Endodermal cell (in vitro differentiated cells): Measurements from ENCODE around the gene PLCB1. TPM values are rescaled to one million over a fixed set of nuclear protein-coding genes. Genes with fewer than 3 reads are reported as not detected.
A peak's percentile ranks its signal among the peaks of the same experiment; 100 is the strongest.

ENCODE experiments used
- DNase-seq: peaks from one replicate; pipeline ENCODE4 v3.0.0-alpha.2; 2017
- H3K27ac ChIP-seq: 2 replicates; pipeline ENCODE4 v1.5.1; 2013; ENCODE audit warnings: mild to moderate bottlenecking, low read depth, low read length, moderate library complexity
- H3K27me3 ChIP-seq: 2 replicates; pipeline ENCODE4 v1.6.1; 2013; ENCODE audit warnings: mild to moderate bottlenecking, low read length, moderate library complexity; ENCODE audit not compliant: insufficient read depth, control insufficient read depth, poor library complexity, severe bottlenecking
- H3K36me3 ChIP-seq: 2 replicates; pipeline ENCODE4 v1.7.0; 2013; ENCODE audit warnings: mild to moderate bottlenecking, low read length, moderate library complexity; ENCODE audit not compliant: control insufficient read depth, insufficient read depth
- H3K4me1 ChIP-seq: one replicate; pipeline ENCODE4 v1.7.0; 2013; ENCODE audit warnings: low read length; ENCODE audit not compliant: control insufficient read depth, insufficient read depth
- H3K4me3 ChIP-seq: 2 replicates; pipeline ENCODE4 v1.5.1; 2013; ENCODE audit warnings: mild to moderate bottlenecking, low read length, moderate library complexity
- H3K9ac ChIP-seq: 2 replicates; pipeline ENCODE4 v1.6.1; 2013; ENCODE audit warnings: mild to moderate bottlenecking, low read length, moderate library complexity; ENCODE audit not compliant: poor library complexity, severe bottlenecking; ENCODE audit errors: extremely low read depth
- H3K9me3 ChIP-seq: 2 replicates; pipeline ENCODE4 v1.6.1; 2013; ENCODE audit warnings: mild to moderate bottlenecking, low read length, moderate library complexity; ENCODE audit not compliant: control insufficient read depth
- H3K27ac Mint-ChIP-seq: 2 replicates; pipeline ENCODE4 v1.8.0; 2020; ENCODE audit warnings: mixed read lengths
- H3K27me3 Mint-ChIP-seq: 2 replicates; pipeline ENCODE4 v1.8.0; 2021; ENCODE audit warnings: mild to moderate bottlenecking, mixed read lengths; ENCODE audit not compliant: insufficient read depth
- H3K36me3 Mint-ChIP-seq: 2 replicates; pipeline ENCODE4 v1.8.0; 2020; ENCODE audit warnings: low read depth, mixed read lengths
- H3K4me1 Mint-ChIP-seq: 2 replicates; pipeline ENCODE4 v1.8.0; 2020; ENCODE audit warnings: mixed read lengths
- H3K4me3 Mint-ChIP-seq: 2 replicates; pipeline ENCODE4 v1.8.0; 2020; ENCODE audit warnings: mild to moderate bottlenecking, moderate library complexity, mixed read lengths
- H3K9me3 Mint-ChIP-seq: 2 replicates; pipeline ENCODE4 v1.8.0; 2020; ENCODE audit warnings: mild to moderate bottlenecking, mixed read lengths
- WGBS, 2 experiments: methylation state at CpG; one replicate each; pipeline versions ENCODE4 v1.1.5 to v1.1.7; 2013; ENCODE audit warnings: missing lambda C conversion rate in 2 of 2, mixed read lengths in 1 of 2; ENCODE audit not compliant: insufficient coverage in 1 of 2, insufficient read length in 1 of 2; 5-methylcytosine and 5-hydroxymethylcytosine counted together
- total RNA-seq, 2 donors: library from RNA; stranded (reverse); fragmentation: NEBNext Ultra II Directional in 1 of 2; extraction: Animal tissue kit (Norgen Biotek cat#: 25700) in 1 of 2; gene quantifications; 2 replicates in 1 of 2; 3 replicates in 1 of 2; pipeline ENCODE4 v1.2.1, GENCODE V29; 2021
- TF ChIP-seq, protein P1 (sequence below): fragments of 200-600 bp; sonication (generic); conservative IDR thresholded peaks from 2 replicates; pipeline ENCODE4 v1.5.0; 2021; ENCODE audit warnings: antibody characterized with exemption, mild to moderate bottlenecking

Gene PLCB1
- total RNA-seq, 2 donors from 2014 or later: 15.3 to 16.5 TPM

DNA sequence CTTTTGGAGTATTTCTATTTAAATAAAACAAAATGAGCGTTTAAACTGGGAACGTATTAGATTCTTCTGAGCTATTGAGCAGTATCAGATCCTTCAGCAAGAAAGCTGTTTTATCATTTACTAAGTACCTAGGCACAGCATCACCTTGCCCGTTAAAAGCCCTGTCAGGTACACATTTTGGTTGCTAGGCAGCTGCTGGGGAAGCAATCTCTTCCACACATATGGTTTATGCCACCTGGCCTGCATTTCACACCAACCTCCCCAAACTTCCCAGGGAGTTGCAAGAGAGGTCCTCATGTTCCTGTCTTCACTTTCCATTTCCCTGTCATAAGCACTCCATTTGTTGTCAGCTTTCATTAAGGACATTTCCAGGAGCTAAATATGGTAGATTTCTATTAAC lies 400.1 kb downstream of the PLCB1 start:
- H3K36me3 ChIP-seq: no peaks in the 10 kb centered on the region
- no peaks in the 10 kb centered on the region for H3K36me3 Mint-ChIP-seq
- no peak overlapping the region for H3K4me3 Mint-ChIP-seq
- no peaks in the 10 kb centered on the region for H3K9me3 ChIP-seq
- WGBS, 2 experiments: 90 to 94% methylated on average over 3 of the region's 3 CpGs
- H3K27ac ChIP-seq: no peak overlapping the region
- TF ChIP-seq, protein P1, sequence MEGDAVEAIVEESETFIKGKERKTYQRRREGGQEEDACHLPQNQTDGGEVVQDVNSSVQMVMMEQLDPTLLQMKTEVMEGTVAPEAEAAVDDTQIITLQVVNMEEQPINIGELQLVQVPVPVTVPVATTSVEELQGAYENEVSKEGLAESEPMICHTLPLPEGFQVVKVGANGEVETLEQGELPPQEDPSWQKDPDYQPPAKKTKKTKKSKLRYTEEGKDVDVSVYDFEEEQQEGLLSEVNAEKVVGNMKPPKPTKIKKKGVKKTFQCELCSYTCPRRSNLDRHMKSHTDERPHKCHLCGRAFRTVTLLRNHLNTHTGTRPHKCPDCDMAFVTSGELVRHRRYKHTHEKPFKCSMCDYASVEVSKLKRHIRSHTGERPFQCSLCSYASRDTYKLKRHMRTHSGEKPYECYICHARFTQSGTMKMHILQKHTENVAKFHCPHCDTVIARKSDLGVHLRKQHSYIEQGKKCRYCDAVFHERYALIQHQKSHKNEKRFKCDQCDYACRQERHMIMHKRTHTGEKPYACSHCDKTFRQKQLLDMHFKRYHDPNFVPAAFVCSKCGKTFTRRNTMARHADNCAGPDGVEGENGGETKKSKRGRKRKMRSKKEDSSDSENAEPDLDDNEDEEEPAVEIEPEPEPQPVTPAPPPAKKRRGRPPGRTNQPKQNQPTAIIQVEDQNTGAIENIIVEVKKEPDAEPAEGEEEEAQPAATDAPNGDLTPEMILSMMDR: no peak
- H3K4me3 ChIP-seq: no peak overlapping the region
- H3K27me3 Mint-ChIP-seq: no peaks in the 10 kb centered on the region
- H3K9ac ChIP-seq: no peak overlapping the region
- no peak overlapping the region for H3K27ac Mint-ChIP-seq
- H3K4me1 ChIP-seq: no peaks in the 10 kb centered on the region
- H3K9me3 Mint-ChIP-seq: no peaks in the 10 kb centered on the region
- peaks cover 4% of the 10 kb centered on the region for H3K4me1 Mint-ChIP-seq
- no peak for DNase-seq
- H3K27me3 ChIP-seq: no peaks in the 10 kb centered on the region

DNA sequence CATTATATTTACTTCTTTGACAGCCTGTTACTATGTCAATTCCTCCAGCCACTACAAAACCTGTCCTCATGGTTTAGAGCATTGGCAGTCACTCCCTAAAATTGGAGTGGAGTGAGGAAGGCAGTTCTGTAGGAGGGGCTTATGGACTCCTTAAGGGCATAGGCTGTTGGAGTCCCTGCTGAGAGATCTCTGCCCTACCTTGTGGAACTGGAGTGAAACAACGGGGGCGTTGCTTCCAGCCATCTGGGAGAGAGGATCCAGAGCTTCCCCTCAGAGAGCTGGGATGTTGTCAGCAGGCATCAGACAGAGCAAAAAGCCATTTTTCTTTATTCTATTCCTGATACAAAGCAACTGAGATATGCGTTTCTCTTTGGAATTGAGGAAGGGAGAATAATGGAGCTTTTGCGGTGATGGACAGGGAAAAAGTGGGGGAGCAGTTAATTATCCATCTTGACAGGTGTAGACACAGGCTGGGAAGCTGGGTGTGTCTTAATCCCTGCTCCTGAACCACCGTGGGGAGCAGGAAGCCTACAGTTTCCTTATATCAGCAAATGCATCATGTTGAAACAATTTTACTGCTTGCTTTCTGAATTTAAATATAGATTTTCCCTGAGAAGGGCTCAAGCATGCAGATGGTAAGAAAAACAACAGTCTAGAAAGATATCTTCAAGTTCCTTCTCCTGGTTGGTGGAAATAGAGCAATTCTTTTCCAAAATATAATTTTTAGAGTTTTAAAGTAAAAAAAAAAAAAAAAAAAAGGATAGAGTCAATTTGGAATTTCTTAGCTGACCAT lies 402.5 kb downstream of the PLCB1 start:
- Histone ChIP-seq H3K9ac (no peak overlapping the region), H3K27me3 (no peaks in the 10 kb centered on the region), H3K4me1 (no peaks in the 10 kb centered on the region), H3K36me3 (no peaks in the 10 kb centered on the region), H3K4me3 (no peak overlapping the region), H3K27ac (no peak overlapping the region), H3K9me3 (no peaks in the 10 kb centered on the region)
- Mint-ChIP-seq H3K27me3 (no peaks in the 10 kb centered on the region), H3K36me3 (no peaks in the 10 kb centered on the region), H3K27ac (no peak overlapping the region), H3K4me3 (no peak overlapping the region), H3K9me3 (no peaks in the 10 kb centered on the region), H3K4me1 (peaks cover 4% of the 10 kb centered on the region)
- DNase-seq: peak; percentile 59
- 70 to 78% methylated on average over 3 to 5 of the region's 5 CpGs for WGBS, 2 experiments
- TF ChIP-seq, protein P1: no peak

DNA sequence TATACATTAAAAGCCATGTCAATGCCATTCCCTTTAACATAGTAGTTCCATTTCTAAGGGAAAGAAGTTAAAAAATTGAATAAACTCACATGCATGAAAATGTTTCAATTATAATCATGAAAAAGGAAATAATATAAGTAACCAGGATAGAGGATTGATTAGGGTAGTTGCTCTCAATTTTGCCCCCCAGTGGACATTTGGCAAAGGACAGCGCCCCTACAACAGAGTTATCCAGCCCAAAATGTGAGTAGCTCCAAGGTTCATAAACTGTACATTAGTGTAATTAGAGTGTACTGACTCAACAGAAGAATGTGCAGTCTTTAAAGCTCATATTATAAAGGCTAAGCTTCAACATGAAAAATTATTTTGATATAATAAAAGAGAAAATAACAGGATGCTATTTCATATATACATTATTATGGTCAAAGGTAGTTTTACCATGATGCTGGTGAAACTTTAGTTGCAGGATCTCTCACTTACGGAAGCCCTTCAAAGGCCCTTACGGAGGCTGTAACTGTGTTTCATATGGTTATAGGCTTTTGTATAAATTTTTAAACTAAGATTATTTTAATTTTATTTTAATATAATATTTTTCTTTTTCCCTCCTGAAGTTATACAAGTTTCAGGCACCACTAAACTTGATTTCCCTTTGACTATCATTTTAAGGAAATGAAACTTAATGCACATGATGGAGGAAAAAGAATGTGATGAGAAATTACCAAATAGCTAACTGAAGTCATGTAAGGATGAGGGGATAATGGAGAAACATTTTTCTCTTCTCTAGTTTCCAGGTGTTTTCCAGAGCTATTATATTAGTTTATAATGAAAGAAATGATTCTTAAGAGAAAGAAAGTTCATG lies 403.6 kb downstream of the PLCB1 start:
- TF ChIP-seq, protein P1: peak; percentile 89
- no peak overlapping the region for H3K27ac Mint-ChIP-seq
- peaks cover 4% of the 10 kb centered on the region for H3K4me1 Mint-ChIP-seq
- Histone ChIP-seq H3K4me3 (no peak overlapping the region), H3K9me3 (no peaks in the 10 kb centered on the region), H3K36me3 (no peaks in the 10 kb centered on the region), H3K27me3 (no peaks in the 10 kb centered on the region), H3K4me1 (no peaks in the 10 kb centered on the region), H3K9ac (no peak overlapping the region), H3K27ac (no peak overlapping the region)
- 80 to 86% methylated on average over 1 to 3 of the region's 3 CpGs for WGBS, 2 experiments
- H3K27me3 Mint-ChIP-seq: no peaks in the 10 kb centered on the region
- H3K9me3 Mint-ChIP-seq: no peaks in the 10 kb centered on the region
- H3K4me3 Mint-ChIP-seq: no peak overlapping the region
- DNase-seq: peak; percentile 54
- no peaks in the 10 kb centered on the region for H3K36me3 Mint-ChIP-seq
